OCI-M2 (cell line): Measurements from ENCODE around the gene SLC25A42.
"Not testable (repeated sequence)": the region's sequence is repeated elsewhere in the genome, so short reads cannot be mapped to it uniquely, and the experiment has no call there.

Experiments
- DNase-seq: peaks from one replicate; lab custom pipeline; 2025; ENCODE audit not compliant: unreplicated experiment; lab: John Stamatoyannopoulos, UW

SLC25A42 gene

GRCh38 chr19:19068659-19069654, 5.2 kb downstream of the SLC25A42 start:
- no peak for DNase-seq

- DNase-seq = no peak
These were observed 8.1 kb downstream of the SLC25A42 start for GRCh38 chr19:19071897-19072296.

- DNase-seq = no peak
These were observed 10.5 kb downstream of the SLC25A42 start for GRCh38 chr19:19074196-19074882.

- DNase-seq = no peak
These were observed 11.3 kb downstream of the SLC25A42 start for GRCh38 chr19:19075126-19075525.

- no peak for DNase-seq
These were observed 12.7 kb downstream of the SLC25A42 start for GRCh38 chr19:19076476-19076875.

GRCh38 chr19:19077103-19077502, 13.3 kb downstream of the SLC25A42 start:
- DNase-seq = no peak

GRCh38 chr19:19078801-19079200, 15.0 kb downstream of the SLC25A42 start:
- no peak for DNase-seq

GRCh38 chr19:19079571-19079970, 15.8 kb downstream of the SLC25A42 start:
- DNase-seq = no peak

GRCh38 chr19:19081642-19082151, 17.9 kb downstream of the SLC25A42 start:
- DNase-seq = no peak

GRCh38 chr19:19083413-19084178, 19.8 kb downstream of the SLC25A42 start:
- no peak for DNase-seq

- no peak for DNase-seq
These were observed 23.9 kb downstream of the SLC25A42 start for GRCh38 chr19:19087676-19088075.

- DNase-seq = no peak
These were observed 30.7 kb downstream of the SLC25A42 start for GRCh38 chr19:19094513-19094912.

- no peak for DNase-seq
These were observed 31.9 kb downstream of the SLC25A42 start for GRCh38 chr19:19095691-19096090.

GRCh38 chr19:19096641-19097627, 33.1 kb downstream of the SLC25A42 start:
- no peak for DNase-seq

GRCh38 chr19:19098084-19098702, 34.4 kb downstream of the SLC25A42 start:
- DNase-seq = no peak

- no peak for DNase-seq
These were observed 35.2 kb downstream of the SLC25A42 start for GRCh38 chr19:19098703-19099632.

GRCh38 chr19:19101540-19101939, 37.7 kb downstream of the SLC25A42 start:
- no peak for DNase-seq

GRCh38 chr19:19102566-19102965, 38.8 kb downstream of the SLC25A42 start:
- not testable (repeated sequence) for DNase-seq
